ENCODE data around the gene LARP1. TPM values are rescaled to one million over a fixed set of nuclear protein-coding genes. Genes with fewer than 3 reads are reported as not detected.
A peak's percentile ranks its signal among the peaks of the same experiment; 100 is the strongest.
"Not testable (repeated sequence)": the region's sequence is repeated elsewhere in the genome, so short reads cannot be mapped to it uniquely, and the experiment has no call there.

The LARP1 gene
- total and polyA plus RNA-seq, 4 donors, result 15.4 to 142 (median 74.5) TPM

GRCh38 chr5:154829181-154829588 lies 74.0 kb downstream of the LARP1 start:
- ATAC-seq (ENCODE audit: low FRiP score) (no peak), DNase-seq (no peak)
- 77 to 85% methylated on average over 2 of the region's 2 CpGs for WGBS, 2 donors
- Histone ChIP-seq H3K36me3 (ENCODE audit: control insufficient read depth in 1 of 2, insufficient read depth in 2 of 2, low read length in 1 of 2) (peaks cover 0 to 9% of the 10 kb centered on the region in 2 donors), H3K27me3 (ENCODE audit: control insufficient read depth in 1 of 2, insufficient read depth in 2 of 2, low read length in 1 of 2) (no peaks in the 10 kb centered on the region), H3K4me1 (ENCODE audit: control insufficient read depth in 1 of 2, insufficient read depth in 2 of 2, low read length in 2 of 2) (no peaks in the 10 kb centered on the region), H3K4me3 (ENCODE audit: low read length in 2 of 2) (no peak overlapping the region), H3K9me3 (ENCODE audit: control insufficient read depth, low read length) (no peaks in the 10 kb centered on the region), H3K27ac (ENCODE audit: low read depth in 1 of 2, low read length in 2 of 2) (peak overlapping the region in 1 of 2 donors; percentile 22)
- intact Hi-C loops (cut with DNase I), result no loop called here

- intact Hi-C loops (cut with DNase I), result no loop called here
- Histone ChIP-seq H3K27me3 (ENCODE audit: control insufficient read depth in 1 of 2, insufficient read depth in 2 of 2, low read length in 1 of 2) (no peaks in the 10 kb centered on the region), H3K4me1 (ENCODE audit: control insufficient read depth in 1 of 2, insufficient read depth in 2 of 2, low read length in 2 of 2) (no peaks in the 10 kb centered on the region), H3K27ac (ENCODE audit: low read depth in 1 of 2, low read length in 2 of 2) (peak overlapping the region in 1 of 2 donors; percentile 22), H3K4me3 (ENCODE audit: low read length in 2 of 2) (no peak overlapping the region), H3K9me3 (ENCODE audit: control insufficient read depth, low read length) (no peaks in the 10 kb centered on the region), H3K36me3 (ENCODE audit: control insufficient read depth in 1 of 2, insufficient read depth in 2 of 2, low read length in 1 of 2) (peaks cover 0 to 8% of the 10 kb centered on the region in 2 donors)
- 78 to 84% methylated on average over 4 of the region's 4 CpGs for WGBS, 2 donors
- no peak for DNase-seq
- no peak for ATAC-seq (ENCODE audit: low FRiP score)
These were observed 74.5 kb downstream of the LARP1 start for GRCh38 chr5:154829589-154830218.

GRCh38 chr5:154830219-154830595 lies 75.0 kb downstream of the LARP1 start:
- no peaks in the 10 kb centered on the region for H3K27me3 ChIP-seq (ENCODE audit: control insufficient read depth in 1 of 2, insufficient read depth in 2 of 2, low read length in 1 of 2)
- DNase-seq, result no peak
- ATAC-seq (ENCODE audit: low FRiP score), result no peak
- H3K4me1 ChIP-seq (ENCODE audit: control insufficient read depth in 1 of 2, insufficient read depth in 2 of 2, low read length in 2 of 2), result no peaks in the 10 kb centered on the region
- H3K27ac ChIP-seq (ENCODE audit: low read depth in 1 of 2, low read length in 2 of 2), result no peak overlapping the region
- intact Hi-C loops (cut with DNase I), result no loop called here
- H3K36me3 ChIP-seq (ENCODE audit: control insufficient read depth in 1 of 2, insufficient read depth in 2 of 2, low read length in 1 of 2), result peaks cover 0 to 8% of the 10 kb centered on the region in 2 donors
- 88 to 89% methylated on average over 7 of the region's 7 CpGs for WGBS, 2 donors
- no peak overlapping the region for H3K4me3 ChIP-seq (ENCODE audit: low read length in 2 of 2)
- no peaks in the 10 kb centered on the region for H3K9me3 ChIP-seq (ENCODE audit: control insufficient read depth, low read length)

- H3K27me3 ChIP-seq (ENCODE audit: control insufficient read depth in 1 of 2, insufficient read depth in 2 of 2, low read length in 1 of 2), result no peaks in the 10 kb centered on the region
- H3K27ac ChIP-seq (ENCODE audit: low read depth in 1 of 2, low read length in 2 of 2), result no peak overlapping the region
- ATAC-seq (ENCODE audit: low FRiP score) (no peak), DNase-seq (no peak)
- intact Hi-C loops (cut with DNase I), result no loop called here
- peaks cover 0 to 8% of the 10 kb centered on the region in 2 donors for H3K36me3 ChIP-seq (ENCODE audit: control insufficient read depth in 1 of 2, insufficient read depth in 2 of 2, low read length in 1 of 2)
- WGBS, 2 donors, result 92 to 93% methylated on average over 4 of the region's 4 CpGs
- H3K4me3 ChIP-seq (ENCODE audit: low read length in 2 of 2), result no peak overlapping the region
- H3K9me3 ChIP-seq (ENCODE audit: control insufficient read depth, low read length), result no peaks in the 10 kb centered on the region
- no peaks in the 10 kb centered on the region for H3K4me1 ChIP-seq (ENCODE audit: control insufficient read depth in 1 of 2, insufficient read depth in 2 of 2, low read length in 2 of 2)
These were observed 75.4 kb downstream of the LARP1 start for GRCh38 chr5:154830596-154830995.

GRCh38 chr5:154831451-154831850 lies 76.3 kb downstream of the LARP1 start:
- WGBS, 2 donors, result 86% methylated on average over 7 of the region's 7 CpGs
- intact Hi-C loops (cut with DNase I), result no loop called here
- ATAC-seq (ENCODE audit: low FRiP score) (no peak), DNase-seq (no peak)
- Histone ChIP-seq H3K4me3 (ENCODE audit: low read length in 2 of 2) (no peak overlapping the region), H3K27ac (ENCODE audit: low read depth in 1 of 2, low read length in 2 of 2) (peak overlapping the region in 1 of 2 donors; percentile 36), H3K9me3 (ENCODE audit: control insufficient read depth, low read length) (no peaks in the 10 kb centered on the region), H3K4me1 (ENCODE audit: control insufficient read depth in 1 of 2, insufficient read depth in 2 of 2, low read length in 2 of 2) (no peaks in the 10 kb centered on the region), H3K27me3 (ENCODE audit: control insufficient read depth in 1 of 2, insufficient read depth in 2 of 2, low read length in 1 of 2) (no peaks in the 10 kb centered on the region), H3K36me3 (ENCODE audit: control insufficient read depth in 1 of 2, insufficient read depth in 2 of 2, low read length in 1 of 2) (peaks cover 0 to 8% of the 10 kb centered on the region in 2 donors)

- intact Hi-C loops (cut with DNase I); H3K27me3 ChIP-seq (ENCODE audit: control insufficient read depth in 1 of 2, insufficient read depth in 2 of 2, low read length in 1 of 2); H3K36me3 ChIP-seq (ENCODE audit: control insufficient read depth in 1 of 2, insufficient read depth in 2 of 2, low read length in 1 of 2); H3K27ac ChIP-seq (ENCODE audit: low read depth in 1 of 2, low read length in 2 of 2); DNase-seq; H3K9me3 ChIP-seq (ENCODE audit: control insufficient read depth, low read length); H3K4me3 ChIP-seq (ENCODE audit: low read length in 2 of 2); H3K4me1 ChIP-seq (ENCODE audit: control insufficient read depth in 1 of 2, insufficient read depth in 2 of 2, low read length in 2 of 2); ATAC-seq (ENCODE audit: low FRiP score): not testable (repeated sequence)
- 96 to 98% methylated on average over 3 of the region's 3 CpGs for WGBS, 2 donors
These were observed 77.6 kb downstream of the LARP1 start for GRCh38 chr5:154832804-154833203.

GRCh38 chr5:154834053-154834452 lies 78.9 kb downstream of the LARP1 start:
- Histone ChIP-seq H3K4me3 (ENCODE audit: low read length in 2 of 2) (no peak overlapping the region), H3K27ac (ENCODE audit: low read depth in 1 of 2, low read length in 2 of 2) (no peak overlapping the region), H3K4me1 (ENCODE audit: control insufficient read depth in 1 of 2, insufficient read depth in 2 of 2, low read length in 2 of 2) (no peaks in the 10 kb centered on the region), H3K9me3 (ENCODE audit: control insufficient read depth, low read length) (no peaks in the 10 kb centered on the region), H3K27me3 (ENCODE audit: control insufficient read depth in 1 of 2, insufficient read depth in 2 of 2, low read length in 1 of 2) (no peaks in the 10 kb centered on the region), H3K36me3 (ENCODE audit: control insufficient read depth in 1 of 2, insufficient read depth in 2 of 2, low read length in 1 of 2) (peaks cover 5 to 9% of the 10 kb centered on the region in 2 donors)
- DNase-seq (no peak), ATAC-seq (ENCODE audit: low FRiP score) (no peak)
- intact Hi-C loops (cut with DNase I), result loop anchor here in 1 of 2 donors (2.0 kb wide), 1 partner anchor 77 kb away; no protein-coding TSS in a partner anchor
- WGBS, 2 donors, result 88 to 95% methylated on average over 1 of the region's 1 CpG

- peak overlapping the region in 1 of 2 donors; percentile 87 for H3K27ac ChIP-seq (ENCODE audit: low read depth in 1 of 2, low read length in 2 of 2)
- not testable (repeated sequence) for H3K9me3 ChIP-seq (ENCODE audit: control insufficient read depth, low read length); DNase-seq; H3K36me3 ChIP-seq (ENCODE audit: control insufficient read depth in 1 of 2, insufficient read depth in 2 of 2, low read length in 1 of 2); H3K4me3 ChIP-seq (ENCODE audit: low read length in 2 of 2); H3K27me3 ChIP-seq (ENCODE audit: control insufficient read depth in 1 of 2, insufficient read depth in 2 of 2, low read length in 1 of 2); H3K4me1 ChIP-seq (ENCODE audit: control insufficient read depth in 1 of 2, insufficient read depth in 2 of 2, low read length in 2 of 2)
- WGBS, 2 donors, result 22 to 35% methylated on average over 5 to 9 of the region's 9 CpGs
- peak; percentile 9 for ATAC-seq (ENCODE audit: low FRiP score)
- intact Hi-C loops (cut with DNase I), result loop anchor here in 1 of 2 donors (2.0 kb wide), 1 partner anchor 79 kb away; no protein-coding TSS in a partner anchor
These were observed 80.5 kb downstream of the LARP1 start for GRCh38 chr5:154835701-154836052.

GRCh38 chr5:154836225-154836624 lies 81.0 kb downstream of the LARP1 start:
- H3K27me3 ChIP-seq (ENCODE audit: control insufficient read depth in 1 of 2, insufficient read depth in 2 of 2, low read length in 1 of 2), result no peaks in the 10 kb centered on the region
- H3K4me3 ChIP-seq (ENCODE audit: low read length in 2 of 2), result no peak overlapping the region
- H3K27ac ChIP-seq (ENCODE audit: low read depth in 1 of 2, low read length in 2 of 2), result peak overlapping the region in 1 of 2 donors; percentile 87
- ATAC-seq (ENCODE audit: low FRiP score) (no peak), DNase-seq (no peak)
- H3K36me3 ChIP-seq (ENCODE audit: control insufficient read depth in 1 of 2, insufficient read depth in 2 of 2, low read length in 1 of 2), result peaks cover 4 to 5% of the 10 kb centered on the region in 2 donors
- intact Hi-C loops (cut with DNase I), result no loop called here
- H3K4me1 ChIP-seq (ENCODE audit: control insufficient read depth in 1 of 2, insufficient read depth in 2 of 2, low read length in 2 of 2), result no peaks in the 10 kb centered on the region
- H3K9me3 ChIP-seq (ENCODE audit: control insufficient read depth, low read length), result no peaks in the 10 kb centered on the region
- 94 to 98% methylated on average over 6 of the region's 6 CpGs for WGBS, 2 donors
